GM12891 (cell line): ENCODE measurements around the gene PLEK.
A peak's percentile ranks its signal among the peaks of the same experiment; 100 is the strongest.
"Not testable (repeated sequence)": the region's sequence is repeated elsewhere in the genome, so short reads cannot be mapped to it uniquely, and the experiment has no call there.

Experiments
- DNase-seq: peaks from one replicate; pipeline ENCODE4 v3.0.0; 2011; ENCODE audit warnings: low spot score; ENCODE audit not compliant: insufficient read length
- FAIRE-seq: peaks from 2 replicates; lab custom pipeline; 2011; peaks lifted over from hg19 to GRCh38; lab: Jason Lieb, UNC
- PAX5 ChIP-seq: IDR thresholded peaks from 2 replicates; pipeline ENCODE4 v1.6.1; 2011; ENCODE audit warnings: low read length, moderate library complexity, mild to moderate bottlenecking; ENCODE audit not compliant: insufficient read depth, severe bottlenecking
- POLR2A ChIP-seq: IDR thresholded peaks from 2 replicates; pipeline ENCODE4 v1.6.1; 2011; ENCODE audit warnings: low read depth, low read length, control low read depth
- POLR2AphosphoS5 ChIP-seq: IDR thresholded peaks from 2 replicates; pipeline ENCODE4 v1.6.1; 2011; ENCODE audit warnings: low read depth, low read length, control low read depth
- POU2F2 ChIP-seq: IDR thresholded peaks from 2 replicates; pipeline ENCODE4 v1.6.1; 2011; ENCODE audit warnings: low read depth, mild to moderate bottlenecking, control low read depth, low read length, moderate library complexity
- SPI1 ChIP-seq: IDR thresholded peaks from 2 replicates; pipeline ENCODE4 v1.6.1; 2011; ENCODE audit warnings: low read depth, low read length, control low read depth
- TAF1 ChIP-seq: IDR thresholded peaks from 2 replicates; pipeline ENCODE4 v1.6.1; 2011; ENCODE audit warnings: low read depth, low read length, control low read depth

Gene PLEK

DNA sequence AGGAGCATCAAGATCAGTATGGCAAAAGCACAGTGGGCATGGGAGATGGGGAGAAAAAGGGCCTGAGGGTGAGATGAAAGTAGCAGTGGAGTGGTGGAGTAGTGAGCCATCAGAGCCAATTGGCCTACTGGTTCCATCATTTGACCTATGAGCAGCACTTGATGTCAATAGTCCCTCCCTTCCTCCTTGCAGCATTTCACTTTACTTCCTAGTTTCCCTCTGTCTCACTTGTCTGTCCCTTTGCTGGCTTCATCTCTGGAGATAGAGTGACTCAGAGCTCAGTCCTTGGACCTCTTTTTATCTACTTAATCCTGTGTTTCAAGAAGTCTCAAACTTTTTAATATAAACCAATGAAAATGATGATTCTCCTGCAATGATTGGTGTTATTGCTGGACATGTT, 69.9 kb downstream of the PLEK start:
- FAIRE-seq: peak; percentile 76
- DNase-seq: no peak
- TF ChIP-seq POLR2AphosphoS5 (no peak), SPI1 (no peak), POU2F2 (no peak), POLR2A (no peak), PAX5 (no peak), TAF1 (no peak)

GRCh38 chr2:68435615-68436014, 70.5 kb downstream of the PLEK start:
- TF ChIP-seq SPI1: no peak
- TF ChIP-seq POU2F2: no peak
- TF ChIP-seq PAX5: no peak
- no peak for FAIRE-seq
- no peak for DNase-seq

DNA sequence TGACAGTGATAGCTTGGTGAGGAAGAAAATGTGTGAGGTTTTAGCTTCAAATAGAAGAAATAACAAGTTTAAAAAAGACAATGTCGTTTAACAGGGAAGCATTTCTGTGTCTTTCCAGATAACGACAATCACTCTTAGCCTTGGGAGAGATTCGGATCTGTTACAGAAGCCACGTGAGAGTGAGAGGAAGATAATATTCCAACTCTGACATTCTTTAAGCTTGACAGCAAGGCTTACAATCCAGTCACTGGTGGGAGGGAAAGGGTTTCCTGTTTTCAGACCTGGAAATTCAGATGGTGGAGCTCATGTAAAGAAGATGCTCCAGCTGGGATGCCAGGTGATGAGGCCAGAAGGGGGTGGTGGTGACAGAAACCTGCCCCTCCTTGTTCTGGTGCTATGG, 71.2 kb downstream of the PLEK start:
- FAIRE-seq (no peak), DNase-seq (no peak)
- TF ChIP-seq TAF1: no peak
- no peak for TF ChIP-seq POLR2AphosphoS5
- no peak for TF ChIP-seq POLR2A
- TF ChIP-seq POU2F2: no peak
- no peak for TF ChIP-seq PAX5
- no peak for TF ChIP-seq SPI1

DNA sequence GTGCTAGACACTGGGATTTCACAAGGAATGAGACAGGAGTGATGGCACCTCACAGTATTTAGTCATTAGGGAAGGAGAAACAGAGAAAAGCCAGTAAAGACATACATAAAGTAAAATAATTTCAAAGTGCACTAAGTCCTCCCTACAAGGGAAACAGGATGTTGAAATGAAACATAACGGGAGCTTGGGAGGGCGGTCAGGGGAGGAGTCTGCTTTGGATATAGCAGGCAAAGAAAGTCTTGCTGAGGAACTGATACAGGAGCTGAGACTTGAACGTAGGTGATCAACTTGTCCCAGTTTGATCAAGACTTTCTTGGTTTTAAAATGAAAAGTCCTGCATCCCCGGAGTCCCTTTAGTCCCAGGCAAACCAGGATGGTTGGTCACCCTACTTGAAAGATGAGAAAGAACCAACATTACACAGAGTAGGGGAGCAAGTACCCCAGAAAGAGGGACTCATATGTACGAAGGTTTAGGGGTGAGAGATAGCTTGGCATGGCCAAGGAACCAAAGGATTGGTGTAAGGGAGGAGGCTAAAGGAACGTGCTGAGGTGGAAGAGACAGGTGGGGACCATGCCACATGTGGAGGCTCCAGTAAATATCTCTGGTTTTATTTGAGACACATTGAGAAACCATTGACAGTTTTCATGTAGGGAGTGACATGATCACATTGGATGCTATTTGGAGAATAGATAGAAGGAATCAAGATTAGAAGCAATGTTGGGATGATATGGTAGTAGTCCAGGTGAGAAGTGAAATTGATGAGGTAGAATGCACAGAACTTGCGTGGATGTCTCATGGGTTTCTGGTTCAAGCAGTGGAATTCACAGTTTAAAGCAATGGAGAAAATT, 73.6 kb downstream of the PLEK start:
- DNase-seq (no peak), FAIRE-seq (peak; percentile 89)
- TF ChIP-seq SPI1 (peak; percentile 71), POU2F2 (peak; percentile 99), POLR2AphosphoS5 (peak; percentile 100), TAF1 (no peak), PAX5 (no peak), POLR2A (peak; percentile 100)

DNA sequence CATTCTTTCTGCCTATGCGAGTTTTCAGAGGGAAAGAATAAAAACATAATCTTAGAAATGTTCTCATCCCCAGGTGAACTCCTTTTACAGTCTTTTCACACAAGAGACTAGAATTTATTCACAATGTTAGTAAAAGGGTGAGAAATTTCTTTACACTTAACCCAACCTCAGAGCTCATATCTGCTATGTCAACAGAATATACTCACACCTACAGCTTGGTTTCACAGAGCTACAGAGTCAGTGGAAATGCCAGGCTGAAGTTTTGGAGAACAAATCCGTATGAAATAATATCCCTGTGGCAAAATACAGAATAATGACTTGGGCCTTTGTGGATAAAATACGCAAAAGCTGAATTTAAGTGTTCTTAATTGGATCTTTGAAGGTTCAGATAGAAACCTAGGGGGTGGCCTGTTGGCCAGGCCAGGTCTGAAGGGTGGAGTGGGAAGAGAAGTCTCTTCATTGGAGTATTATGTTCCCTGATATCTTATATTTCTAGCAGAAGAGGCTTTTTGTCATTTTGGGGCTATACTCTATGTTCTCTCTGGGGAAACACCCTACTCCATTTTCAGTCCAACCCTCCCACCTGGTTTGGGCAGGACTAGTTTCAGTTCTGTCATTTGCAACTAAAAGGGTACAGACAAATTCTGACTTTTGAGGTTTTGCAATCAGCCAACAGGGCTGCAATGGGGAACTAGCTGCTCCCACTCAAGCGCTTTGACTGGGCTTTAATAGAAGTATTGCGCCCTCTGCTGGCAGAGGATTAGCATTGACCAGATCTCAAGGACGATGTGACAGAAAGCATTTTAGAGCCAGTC, 76.3 kb downstream of the PLEK start:
- peak; percentile 98 for FAIRE-seq
- TF ChIP-seq PAX5: peak; percentile 68
- no peak for TF ChIP-seq POLR2A
- no peak for TF ChIP-seq POLR2AphosphoS5
- peak; percentile 86 for TF ChIP-seq POU2F2
- TF ChIP-seq SPI1: peak; percentile 94

DNA sequence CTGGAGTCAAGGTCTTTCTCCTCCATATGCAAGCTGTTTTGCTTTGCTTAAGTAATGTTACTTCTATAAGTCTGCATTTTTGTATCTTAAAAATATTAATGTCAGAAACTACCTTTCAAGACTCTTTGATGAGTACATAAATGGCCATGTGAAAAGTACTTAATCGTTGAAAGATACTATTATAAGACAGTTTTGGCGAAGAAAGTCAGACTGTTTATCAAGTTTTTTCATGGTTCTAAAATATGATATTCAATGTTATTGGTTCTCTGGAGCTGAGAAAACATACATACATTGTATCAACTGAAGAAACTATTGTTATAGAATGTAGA, 76.9 kb downstream of the PLEK start:
- DNase-seq (no peak), FAIRE-seq (no peak)
- TF ChIP-seq PAX5 (no peak), TAF1 (no peak), POLR2A (no peak), SPI1 (no peak), POU2F2 (no peak), POLR2AphosphoS5 (no peak)

More for the DNA sequence above, 76.3 kb downstream of the PLEK start:
- peak; percentile 40 for DNase-seq

DNA sequence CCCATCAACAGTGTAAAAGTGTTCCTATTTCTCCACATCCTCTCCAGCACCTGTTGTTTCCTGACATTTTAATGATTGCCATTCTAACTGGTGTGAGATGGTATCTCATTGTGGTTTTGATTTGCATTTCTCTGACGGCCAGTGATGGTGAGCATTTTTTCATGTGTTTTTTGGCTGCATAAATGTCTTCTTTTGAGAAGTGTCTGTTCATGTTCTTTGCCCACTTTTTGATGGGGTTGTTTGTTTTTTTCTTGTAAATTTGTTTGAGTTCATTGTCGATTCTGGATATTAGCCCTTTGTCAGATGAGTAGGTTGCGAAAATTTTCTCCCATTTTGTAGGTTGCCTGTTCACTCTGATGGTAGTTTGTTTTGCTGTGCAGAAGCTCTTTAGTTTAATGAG, 81.3 kb downstream of the PLEK start:
- not testable (repeated sequence) for FAIRE-seq

More for the DNA sequence above, 81.3 kb downstream of the PLEK start:
- not testable (repeated sequence) for DNase-seq
